HG03558 (cell line): Measurements from ENCODE around the gene TNF.

ENCODE experiments used
- ATAC-seq: cut with Tn5 transposase; IDR thresholded peaks from one replicate; pipeline ENCODE4 v1.9.1; 2021; ENCODE audit warnings: moderate number of reproducible peaks; ENCODE audit not compliant: unreplicated experiment; ENCODE audit errors: extremely low read depth

The TNF gene

DNA sequence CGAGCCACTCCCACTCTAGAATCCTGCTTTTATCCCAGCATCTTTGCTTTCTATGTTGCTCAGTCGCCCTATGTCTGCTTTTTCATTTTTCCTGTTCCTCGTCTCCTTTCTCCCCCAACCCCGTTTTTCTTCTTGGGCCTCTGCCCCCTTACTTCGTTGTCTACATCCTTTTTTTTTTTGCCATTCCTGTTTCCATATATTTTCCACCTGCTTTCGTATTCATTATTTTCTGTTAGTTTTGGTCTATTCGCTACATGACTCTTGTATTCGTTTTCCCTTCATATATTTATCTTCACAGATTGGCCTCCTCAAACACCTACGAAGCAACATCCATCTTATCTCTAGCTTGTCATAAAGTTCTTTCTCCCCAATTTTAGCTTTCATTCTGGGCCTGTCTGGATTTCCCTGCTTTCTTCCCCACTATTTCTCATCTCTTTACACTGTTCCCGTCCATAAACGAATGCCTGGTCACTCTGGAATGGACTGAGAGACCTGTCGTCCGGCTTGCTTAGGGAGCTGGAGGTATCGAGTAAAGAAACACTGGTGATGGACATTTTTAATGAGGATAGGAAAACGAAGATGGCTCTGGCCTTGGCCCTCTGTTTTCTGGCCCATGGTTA lies 46.1 kb downstream of the TNF start:
- no peak for ATAC-seq

GRCh38 chr6:31621991-31622390 lies 46.6 kb downstream of the TNF start:
- ATAC-seq = no peak

DNA sequence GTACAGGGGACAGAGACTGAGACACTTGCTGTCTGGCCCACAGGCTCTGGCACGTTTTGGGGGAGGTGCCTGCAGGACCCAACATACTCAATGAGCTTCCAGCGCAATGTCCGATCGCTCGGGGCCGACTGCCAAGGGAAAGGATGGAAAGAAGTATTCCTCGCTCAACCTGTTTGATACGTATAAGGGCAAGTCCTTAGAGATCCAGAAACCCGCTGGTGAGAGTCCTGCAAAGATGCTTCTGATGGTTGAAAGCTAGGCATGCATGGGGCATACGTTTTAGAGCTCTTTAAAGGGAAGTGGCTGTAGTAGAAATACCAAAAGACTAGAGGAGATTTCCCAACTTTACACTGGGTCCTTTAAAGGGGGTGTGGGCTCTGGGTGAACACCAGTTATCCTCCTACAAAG lies 47.3 kb downstream of the TNF start:
- ATAC-seq = no peak

GRCh38 chr6:31624070-31624469 lies 48.7 kb downstream of the TNF start:
- no peak for ATAC-seq

DNA sequence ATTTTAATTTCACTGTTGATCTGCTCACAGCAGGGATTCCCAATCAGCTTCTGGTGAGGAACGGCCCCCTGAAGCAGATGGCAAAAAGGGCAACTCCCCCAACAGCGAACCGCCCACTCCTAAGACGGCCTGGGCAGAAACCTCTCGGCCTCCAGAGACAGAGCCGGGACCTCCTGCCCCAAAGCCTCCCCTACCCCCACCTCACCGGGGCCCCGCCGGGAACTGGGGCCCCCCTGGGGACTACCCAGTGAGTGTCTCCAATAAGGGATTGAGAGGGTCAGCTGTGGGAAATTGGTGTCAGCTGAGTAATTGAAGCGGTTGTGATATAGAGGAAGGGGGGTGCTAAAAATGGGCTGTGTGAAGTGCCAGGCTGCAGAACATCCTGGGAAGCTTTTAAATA lies 51.6 kb downstream of the TNF start:
- ATAC-seq = no peak

- ATAC-seq = no peak
Observed at GRCh38 chr6:31627690-31628287, 52.4 kb downstream of the TNF start.
